PC-3 (cell line): ENCODE measurements around the gene KIF18B. TPM values are rescaled to one million over a fixed set of nuclear protein-coding genes. Genes with fewer than 3 reads are reported as not detected.

Source experiments
- ATAC-seq: fragments of 200-7000 bp; cut with Tn5 transposase; 2 replicates; pipeline ENCODE4 v1.9.1; 2020; ENCODE audit warnings: mild to moderate bottlenecking, moderate library complexity
- BruUV-seq: library from RNA; stranded (reverse); fragments of 400-500 nt; replicated peaks from 2 replicates; lab custom pipeline; 2021; lab: Mats Ljungman, UMichigan
- CTCF ChIA-PET: fragments of 300-600 bp; sonication (Branson Sonifier 250); formaldehyde crosslinking; loops from one replicate; lab custom pipeline; 2022; ENCODE audit warnings: antibody characterized with exemption; lab: Charles Lee
- POLR2A ChIA-PET: fragments of 300-600 bp; sonication (Branson Sonifier 250); formaldehyde crosslinking; loops from one replicate; lab custom pipeline; 2022; ENCODE audit warnings: antibody characterized with exemption; ENCODE audit not compliant: unreplicated experiment; lab: Charles Lee
- DNase-seq: peaks from one replicate; pipeline ENCODE4 v3.0.0-alpha.2; 2015
- H2AFZ ChIP-seq: fragments of 300-600 bp; sonication (generic); 2 replicates; pipeline ENCODE4 v1.6.0; 2016; ENCODE audit warnings: antibody characterized with exemption, low read length
- H3F3A ChIP-seq: fragments of 300-600 bp; sonication (generic); one replicate; pipeline ENCODE4 v1.6.0; 2017; ENCODE audit warnings: antibody characterized with exemption, low read length, control low read depth, mild to moderate bottlenecking; ENCODE audit not compliant: unreplicated experiment
- H3K27ac ChIP-seq: fragments of 300-600 bp; sonication (generic); 2 replicates; pipeline ENCODE4 v1.5.1; 2016; ENCODE audit warnings: mild to moderate bottlenecking, low read length
- H3K27me3 ChIP-seq: fragments of 300-600 bp; sonication (generic); 2 replicates; pipeline ENCODE4 v1.6.1; 2016; ENCODE audit warnings: low read length, mixed read lengths
- H3K36me3 ChIP-seq: fragments of 300-600 bp; sonication (generic); 2 replicates; pipeline ENCODE4 v1.6.1; 2016; ENCODE audit warnings: low read depth, mixed run types, low read length, mixed read lengths
- H3K4me1 ChIP-seq: fragments of 300-600 bp; sonication (generic); 2 replicates; pipeline ENCODE4 v1.5.1; 2016; ENCODE audit warnings: low read length; ENCODE audit not compliant: insufficient read depth
- H3K4me2 ChIP-seq: fragments of 300-600 bp; sonication (generic); 2 replicates; pipeline ENCODE4 v1.6.0; 2016; ENCODE audit warnings: low read length
- H3K4me3 ChIP-seq: fragments of 300-600 bp; sonication (generic); 2 replicates; pipeline ENCODE4 v1.5.1; 2016; ENCODE audit warnings: mild to moderate bottlenecking, low read length, mixed read lengths
- H3K79me2 ChIP-seq: fragments of 300-600 bp; sonication (generic); 2 replicates; pipeline ENCODE4 v1.6.1; 2017; ENCODE audit warnings: low read length, mixed read lengths
- H3K9ac ChIP-seq: fragments of 300-600 bp; sonication (generic); 2 replicates; pipeline ENCODE4 v1.6.0; 2016; ENCODE audit warnings: mild to moderate bottlenecking, low read length
- H3K9me2 ChIP-seq: fragments of 300-600 bp; sonication (generic); replicated peaks from 2 replicates; pipeline ENCODE4 v1.6.1; 2016; ENCODE audit warnings: mixed run types, low read length, mixed read lengths
- H3K9me3 ChIP-seq: fragments of 300-600 bp; sonication (generic); 2 replicates; pipeline ENCODE4 v1.6.1; 2016; ENCODE audit warnings: low read length, mixed read lengths
- H4K20me1 ChIP-seq: fragments of 300-600 bp; sonication (generic); 2 replicates; pipeline ENCODE4 v1.6.1; 2016; ENCODE audit warnings: low read length, mixed read lengths
- EZH2 ChIP-seq: fragments of 300-600 bp; sonication (generic); IDR thresholded peaks from one replicate; pipeline ENCODE4 v1.6.1; 2017; ENCODE audit warnings: antibody characterized with exemption, mild to moderate bottlenecking, low read length; ENCODE audit not compliant: unreplicated experiment
- EZH2phosphoT487 ChIP-seq: fragments of 300-600 bp; sonication (generic); IDR thresholded peaks from 2 replicates; pipeline ENCODE4 v1.6.1; 2018; ENCODE audit warnings: mild to moderate bottlenecking, antibody characterized with exemption, low read length, borderline replicate concordance
- intact Hi-C: fragments of 100-400 bp; cut with micrococcal nuclease; formaldehyde crosslinking; loops from 2 replicates; pipeline ENCODE4 v1.9.0; 2023
- total RNA-seq: library from RNA; depleted of rRNA; stranded (reverse); fragments of >200 nt; gene quantifications from 2 replicates; pipeline ENCODE4 v1.2.3, GENCODE V29; 2014
- TF ChIP-seq, protein P1 (sequence below): fragments of 300-600 bp; sonication (generic); conservative IDR thresholded peaks from 2 replicates; pipeline ENCODE4 v1.5.1; 2017; ENCODE audit warnings: antibody characterized with exemption, low read depth, mild to moderate bottlenecking, low read length

KIF18B gene
- total RNA-seq, 1 experiment from 2014 or later = 25.0 TPM

DNA sequence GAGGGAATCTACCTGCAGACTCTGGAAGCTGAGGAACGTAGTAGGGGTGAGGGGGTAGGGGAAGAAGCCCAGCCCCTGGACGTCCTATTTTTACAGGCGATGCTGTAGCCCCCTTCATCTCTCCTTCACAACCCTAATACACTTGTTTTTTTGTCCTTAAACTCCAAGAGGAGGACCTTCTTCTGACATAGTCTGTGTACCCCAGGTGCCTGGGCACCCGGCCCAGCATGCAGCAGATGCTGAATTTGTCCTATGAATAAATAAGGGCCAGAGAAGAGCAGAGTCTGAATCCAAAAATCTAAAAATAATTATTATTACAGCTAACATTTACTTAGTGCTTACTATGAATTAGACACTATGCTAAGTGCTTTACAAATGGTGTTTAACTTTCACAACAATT lies 5.1 kb downstream of the KIF18B start:
- no TSS peak for BruUV-seq
- H3K9me3 ChIP-seq = no peaks in the 10 kb centered on the region
- no peak overlapping the region for H2AFZ ChIP-seq
- intact Hi-C loops = loop anchor here (5.0 kb wide), 1 partner anchor 75 kb away; no protein-coding TSS in a partner anchor
- H3K4me3 ChIP-seq = no peak overlapping the region
- peaks cover 14% of the 10 kb centered on the region for H3K36me3 ChIP-seq
- H3K4me1 ChIP-seq = peaks cover 56% of the 10 kb centered on the region
- H3K27me3 ChIP-seq = no peaks in the 10 kb centered on the region
- TF ChIP-seq, protein P1, sequence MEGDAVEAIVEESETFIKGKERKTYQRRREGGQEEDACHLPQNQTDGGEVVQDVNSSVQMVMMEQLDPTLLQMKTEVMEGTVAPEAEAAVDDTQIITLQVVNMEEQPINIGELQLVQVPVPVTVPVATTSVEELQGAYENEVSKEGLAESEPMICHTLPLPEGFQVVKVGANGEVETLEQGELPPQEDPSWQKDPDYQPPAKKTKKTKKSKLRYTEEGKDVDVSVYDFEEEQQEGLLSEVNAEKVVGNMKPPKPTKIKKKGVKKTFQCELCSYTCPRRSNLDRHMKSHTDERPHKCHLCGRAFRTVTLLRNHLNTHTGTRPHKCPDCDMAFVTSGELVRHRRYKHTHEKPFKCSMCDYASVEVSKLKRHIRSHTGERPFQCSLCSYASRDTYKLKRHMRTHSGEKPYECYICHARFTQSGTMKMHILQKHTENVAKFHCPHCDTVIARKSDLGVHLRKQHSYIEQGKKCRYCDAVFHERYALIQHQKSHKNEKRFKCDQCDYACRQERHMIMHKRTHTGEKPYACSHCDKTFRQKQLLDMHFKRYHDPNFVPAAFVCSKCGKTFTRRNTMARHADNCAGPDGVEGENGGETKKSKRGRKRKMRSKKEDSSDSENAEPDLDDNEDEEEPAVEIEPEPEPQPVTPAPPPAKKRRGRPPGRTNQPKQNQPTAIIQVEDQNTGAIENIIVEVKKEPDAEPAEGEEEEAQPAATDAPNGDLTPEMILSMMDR = no peak
- no peak for TF ChIP-seq EZH2
- no peak for TF ChIP-seq EZH2phosphoT487
- ChIA-PET CTCF (interaction anchor here (1.2 kb wide), 1 partner anchor 23 kb away, joined by 3 read pairs; no protein-coding TSS in a partner anchor), POLR2A (interaction anchor here (0.6 kb wide), 1 partner anchor 43 kb away, joined by 3 read pairs; the partner anchor contains the start of gene EFTUD2)
- H3K9ac ChIP-seq = no peak overlapping the region
- peaks cover 38% of the 10 kb centered on the region for H4K20me1 ChIP-seq
- H3F3A ChIP-seq = no peaks in the 10 kb centered on the region
- H3K9me2 ChIP-seq = no peaks in the 10 kb centered on the region
- DNase-seq (no peak), ATAC-seq (no peak)
- no peak overlapping the region for H3K27ac ChIP-seq
- peaks cover 100% of the 10 kb centered on the region for H3K79me2 ChIP-seq
- peak overlapping the region; percentile 50 for H3K4me2 ChIP-seq

DNA sequence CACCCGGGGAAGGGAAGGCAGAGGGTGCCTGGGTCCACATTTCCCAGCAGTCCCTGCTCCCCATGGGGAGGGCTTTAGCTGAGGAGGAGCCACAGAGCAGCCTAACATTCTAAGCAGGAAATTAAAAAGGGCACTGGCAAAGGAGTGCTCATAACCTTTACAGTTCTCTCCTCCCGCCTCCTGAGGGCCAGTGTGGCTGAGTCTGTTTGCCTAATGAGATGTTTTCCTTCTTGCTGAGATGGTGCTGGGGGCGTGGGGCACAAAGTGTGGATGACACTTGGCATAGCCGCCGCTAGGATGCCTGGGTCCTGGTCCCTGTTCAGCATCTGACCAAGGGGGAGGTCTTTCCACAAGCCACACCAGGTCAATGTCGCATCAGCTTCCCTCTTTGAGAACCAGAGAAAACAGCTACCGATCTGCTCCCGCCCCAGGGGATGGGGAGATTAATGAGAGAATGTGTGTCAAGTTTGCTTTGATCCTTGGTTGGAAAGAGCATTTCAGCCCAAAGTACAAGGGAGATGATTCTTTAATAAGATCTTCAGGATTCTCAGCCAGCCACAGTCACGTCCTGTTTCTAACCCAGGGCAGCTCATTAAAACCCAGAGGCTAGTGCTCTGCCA lies 5.8 kb downstream of the KIF18B start:
- ATAC-seq (peak; percentile 64), DNase-seq (no peak)
- Histone ChIP-seq H4K20me1 (peaks cover 43% of the 10 kb centered on the region), H3K9me3 (no peaks in the 10 kb centered on the region), H2AFZ (no peak overlapping the region), H3K79me2 (peaks cover 100% of the 10 kb centered on the region), H3F3A (no peaks in the 10 kb centered on the region), H3K36me3 (peaks cover 21% of the 10 kb centered on the region), H3K27ac (no peak overlapping the region), H3K9me2 (no peaks in the 10 kb centered on the region), H3K4me3 (no peak overlapping the region), H3K27me3 (no peaks in the 10 kb centered on the region), H3K4me2 (peak overlapping the region; percentile 50), H3K4me1 (peaks cover 56% of the 10 kb centered on the region), H3K9ac (no peak overlapping the region)
- BruUV-seq = no TSS peak
- CTCF ChIA-PET = interaction anchor here (1.2 kb wide), 1 partner anchor 23 kb away, joined by 3 read pairs; no protein-coding TSS in a partner anchor
- TF ChIP-seq, protein P1 = no peak
- TF ChIP-seq EZH2 (no peak), EZH2phosphoT487 (no peak)
- POLR2A ChIA-PET = no interaction called here
- intact Hi-C loops = loop anchor here (2.0 to 5.0 kb wide), 2 partner anchors 41 to 75 kb away; no protein-coding TSS in a partner anchor

DNA sequence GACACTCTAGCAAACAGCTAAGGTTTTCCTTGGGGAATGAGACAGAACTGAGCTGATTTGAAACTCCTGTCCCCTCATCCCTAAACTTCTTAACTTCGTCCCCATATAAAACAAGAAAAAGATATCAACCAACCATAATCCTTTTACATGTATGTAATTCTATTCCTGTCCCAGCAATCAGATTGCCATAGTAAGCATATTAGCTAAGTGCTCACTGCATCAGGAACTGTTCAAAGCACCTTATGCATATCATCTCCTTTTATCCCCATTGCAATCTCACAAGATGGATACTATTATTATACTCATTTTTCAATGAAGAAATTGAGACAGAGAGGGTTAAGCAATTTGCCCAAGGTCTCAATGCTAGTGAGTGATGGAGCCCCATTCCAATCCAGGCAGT lies 6.8 kb downstream of the KIF18B start:
- Histone ChIP-seq H3K4me2 (peak overlapping the region; percentile 50), H3K9me3 (no peaks in the 10 kb centered on the region), H3K4me3 (peak overlapping the region; percentile 4; the same call in 1 of the 2 replicates), H3K27ac (no peak overlapping the region), H3K36me3 (peaks cover 27% of the 10 kb centered on the region), H3K79me2 (peaks cover 93% of the 10 kb centered on the region), H3K27me3 (no peaks in the 10 kb centered on the region), H3K9me2 (no peaks in the 10 kb centered on the region), H3K4me1 (peaks cover 53% of the 10 kb centered on the region), H2AFZ (no peak overlapping the region), H3K9ac (no peak overlapping the region), H4K20me1 (peaks cover 44% of the 10 kb centered on the region), H3F3A (no peaks in the 10 kb centered on the region)
- ATAC-seq (peak; percentile 14; the same call in 1 of the 2 replicates), DNase-seq (no peak)
- POLR2A ChIA-PET = interaction anchor here (0.6 kb wide), 1 partner anchor 17 kb away, joined by 3 read pairs; no protein-coding TSS in a partner anchor
- CTCF ChIA-PET = interaction anchor here (0.5 kb wide), 1 partner anchor 21 kb away, joined by 3 read pairs; no protein-coding TSS in a partner anchor
- intact Hi-C loops = loop anchor here (2.0 to 5.0 kb wide), 2 partner anchors 40 to 77 kb away; no protein-coding TSS in a partner anchor
- TF ChIP-seq EZH2phosphoT487 (no peak), EZH2 (no peak)
- TF ChIP-seq, protein P1 = no peak
- BruUV-seq = no TSS peak
